ENCODE measurements around the gene RRN3. TPM values are rescaled to one million over a fixed set of nuclear protein-coding genes. Genes with fewer than 3 reads are reported as not detected.
"Not testable (repeated sequence)": the region's sequence is repeated elsewhere in the genome, so short reads cannot be mapped to it uniquely, and the experiment has no call there.

Gene RRN3
- total RNA-seq, 1 donor from 2014 or later = 27.3 TPM

- not testable (repeated sequence) for DNase-seq (ENCODE audit: low read depth in 2 of 2)
Observed at GRCh38 chr16:15028801-15029698, 65.0 kb downstream of the RRN3 start.

GRCh38 chr16:15028345-15028715 is 65.7 kb downstream of the RRN3 start:
- DNase-seq (ENCODE audit: low read depth in 2 of 2) = not testable (repeated sequence)

- not testable (repeated sequence) for DNase-seq (ENCODE audit: low read depth in 2 of 2)
Observed at GRCh38 chr16:15027503-15028344, 66.3 kb downstream of the RRN3 start.

GRCh38 chr16:15027051-15027450 is 67.0 kb downstream of the RRN3 start:
- DNase-seq (ENCODE audit: low read depth in 2 of 2) = not testable (repeated sequence)

GRCh38 chr16:15025234-15025951 is 68.7 kb downstream of the RRN3 start:
- DNase-seq (ENCODE audit: low read depth in 2 of 2) = peak in 1 of 2 donors; percentile 38

GRCh38 chr16:15024858-15025199 is 69.2 kb downstream of the RRN3 start:
- not testable (repeated sequence) for DNase-seq (ENCODE audit: low read depth in 2 of 2)

- DNase-seq (ENCODE audit: low read depth in 2 of 2) = not testable (repeated sequence)
Observed at GRCh38 chr16:15023381-15024077, 70.5 kb downstream of the RRN3 start.

GRCh38 chr16:15022194-15022593 is 71.9 kb downstream of the RRN3 start:
- DNase-seq (ENCODE audit: low read depth in 2 of 2) = peak; percentile 88 to 90

GRCh38 chr16:15021429-15021828 is 72.6 kb downstream of the RRN3 start:
- DNase-seq (ENCODE audit: low read depth in 2 of 2) = not testable (repeated sequence)

GRCh38 chr16:15016951-15017580 is 77.0 kb downstream of the RRN3 start:
- peak; percentile 89 to 96 for DNase-seq (ENCODE audit: low read depth in 2 of 2)

- DNase-seq (ENCODE audit: low read depth in 2 of 2) = peak; percentile 51 to 68
Observed at GRCh38 chr16:15016354-15016753, 77.7 kb downstream of the RRN3 start.

GRCh38 chr16:15015671-15016070 is 78.4 kb downstream of the RRN3 start:
- not testable (repeated sequence) for DNase-seq (ENCODE audit: low read depth in 2 of 2)

- DNase-seq (ENCODE audit: low read depth in 2 of 2) = not testable (repeated sequence)
Observed at GRCh38 chr16:15012941-15013340, 81.1 kb downstream of the RRN3 start.

Other genes with a start within 250 kb of the RRN3 start
- gene NPIPA1, start 156.8 kb downstream of the RRN3 start, total RNA-seq = 11.3 and 25.4 TPM in 2 replicates
- 79.7 and 113 TPM in 2 replicates for gene PDXDC1, start 119.2 kb downstream of the RRN3 start, total RNA-seq
- 150 and 228 TPM in 2 replicates for gene NTAN1, start 38.2 kb downstream of the RRN3 start, total RNA-seq